Putamen (tissue), 1 donor: Measurements from ENCODE around the gene FREM1.
"Not testable (repeated sequence)": the region's sequence is repeated elsewhere in the genome, so short reads cannot be mapped to it uniquely, and the experiment has no call there.

ENCODE experiments used
- DNase-seq: peaks from one replicate; pipeline ENCODE4 v3.0.0-alpha.2; 2016; ENCODE audit warnings: low spot score

Gene FREM1, protein sequence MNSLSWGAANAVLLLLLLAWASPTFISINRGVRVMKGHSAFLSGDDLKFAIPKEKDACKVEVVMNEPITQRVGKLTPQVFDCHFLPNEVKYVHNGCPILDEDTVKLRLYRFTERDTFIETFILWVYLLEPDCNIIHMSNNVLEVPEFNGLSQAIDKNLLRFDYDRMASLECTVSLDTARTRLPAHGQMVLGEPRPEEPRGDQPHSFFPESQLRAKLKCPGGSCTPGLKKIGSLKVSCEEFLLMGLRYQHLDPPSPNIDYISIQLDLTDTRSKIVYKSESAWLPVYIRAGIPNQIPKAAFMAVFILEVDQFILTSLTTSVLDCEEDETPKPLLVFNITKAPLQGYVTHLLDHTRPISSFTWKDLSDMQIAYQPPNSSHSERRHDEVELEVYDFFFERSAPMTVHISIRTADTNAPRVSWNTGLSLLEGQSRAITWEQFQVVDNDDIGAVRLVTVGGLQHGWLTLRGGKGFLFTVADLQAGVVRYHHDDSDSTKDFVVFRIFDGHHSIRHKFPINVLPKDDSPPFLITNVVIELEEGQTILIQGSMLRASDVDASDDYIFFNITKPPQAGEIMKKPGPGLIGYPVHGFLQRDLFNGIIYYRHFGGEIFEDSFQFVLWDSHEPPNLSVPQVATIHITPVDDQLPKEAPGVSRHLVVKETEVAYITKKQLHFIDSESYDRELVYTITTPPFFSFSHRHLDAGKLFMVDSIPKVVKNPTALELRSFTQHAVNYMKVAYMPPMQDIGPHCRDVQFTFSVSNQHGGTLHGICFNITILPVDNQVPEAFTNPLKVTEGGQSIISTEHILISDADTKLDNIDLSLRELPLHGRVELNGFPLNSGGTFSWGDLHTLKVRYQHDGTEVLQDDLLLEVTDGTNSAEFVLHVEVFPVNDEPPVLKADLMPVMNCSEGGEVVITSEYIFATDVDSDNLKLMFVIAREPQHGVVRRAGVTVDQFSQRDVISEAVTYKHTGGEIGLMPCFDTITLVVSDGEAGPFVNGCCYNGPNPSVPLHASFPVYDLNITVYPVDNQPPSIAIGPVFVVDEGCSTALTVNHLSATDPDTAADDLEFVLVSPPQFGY (N-terminal part only)

DNA sequence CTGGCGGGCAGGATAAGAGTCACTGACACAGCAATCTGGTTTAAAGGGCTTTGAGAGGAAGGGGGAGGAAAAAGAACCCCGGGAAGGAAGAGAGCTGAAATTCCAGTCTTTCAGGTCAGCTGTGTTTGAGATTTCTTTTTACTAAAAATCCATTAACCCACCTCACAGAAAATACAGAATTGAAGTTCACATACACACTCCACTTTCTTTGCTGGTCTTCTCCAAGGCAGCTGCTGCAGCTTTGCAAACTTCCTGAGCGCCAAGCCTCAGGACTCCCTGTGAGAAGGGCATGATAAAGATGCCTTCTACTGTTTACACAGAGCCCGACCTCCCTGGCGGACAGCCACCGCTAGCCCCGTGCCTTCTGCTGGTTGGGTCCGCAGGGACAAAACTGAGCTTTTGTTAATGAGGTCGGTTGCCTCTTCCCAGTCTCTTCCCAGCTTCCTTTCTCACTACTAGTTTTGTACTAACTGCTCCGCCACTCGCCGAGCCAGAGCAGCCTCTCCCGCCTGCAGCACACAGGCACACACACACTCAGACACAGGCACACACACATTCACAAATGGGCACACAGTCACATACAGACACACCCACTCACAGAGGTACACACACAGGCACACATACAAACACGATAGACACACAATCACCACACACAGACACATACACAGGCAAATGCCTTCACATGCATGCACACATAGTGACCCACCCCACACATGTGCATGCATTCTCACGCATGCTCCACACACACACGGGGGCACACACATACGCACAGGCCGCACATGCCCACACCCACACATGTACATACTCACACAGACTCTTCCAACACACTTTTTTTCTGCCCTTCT, at the start of gene FREM1:
TSS of gene FREM1 (minus strand) at position 468 of the 845 bp plus-strand sequence. CDS start 41,451 bp downstream, outside the sequence.
- no peak for DNase-seq

DNA sequence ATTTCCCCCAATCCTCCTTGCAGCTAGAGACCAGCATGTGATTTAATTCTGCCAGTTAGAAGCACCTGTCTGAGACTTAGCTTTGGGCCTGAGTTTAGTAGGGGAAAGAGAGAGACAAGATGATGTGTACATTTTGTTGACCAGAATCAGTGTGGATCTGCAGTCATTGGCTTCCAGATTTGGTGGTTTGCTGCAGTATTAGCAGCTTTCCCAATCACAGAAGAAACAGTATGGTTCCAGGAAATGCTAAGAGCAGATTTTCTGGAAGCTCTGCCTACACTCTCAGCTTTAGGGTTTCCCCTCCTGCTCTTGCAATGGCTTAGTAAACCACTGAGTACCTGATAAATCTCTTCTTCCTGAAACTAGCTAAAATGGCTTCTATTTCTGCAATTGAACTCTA, 48.8 kb upstream of the FREM1 start:
- no peak for DNase-seq

DNA sequence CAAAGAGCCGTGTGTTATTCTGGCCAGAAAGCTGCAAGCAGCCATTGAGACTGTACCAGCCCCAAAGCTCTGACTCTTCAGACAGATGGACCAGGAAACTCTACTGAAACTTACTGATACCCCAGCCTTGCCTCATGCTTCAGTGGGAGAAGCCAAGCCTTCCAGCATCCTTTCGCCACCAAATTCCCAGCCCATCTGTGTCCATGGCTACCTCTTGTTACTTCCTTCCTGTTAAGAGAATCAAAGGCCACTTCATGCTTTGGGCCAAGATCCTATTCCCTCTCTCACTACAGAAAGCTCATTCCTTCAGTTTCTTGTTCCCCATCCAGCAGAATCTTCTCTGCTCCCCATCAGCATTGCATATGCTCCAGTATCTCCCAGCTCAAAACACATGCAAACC, 46.9 kb upstream of the FREM1 start:
- no peak for DNase-seq

DNA sequence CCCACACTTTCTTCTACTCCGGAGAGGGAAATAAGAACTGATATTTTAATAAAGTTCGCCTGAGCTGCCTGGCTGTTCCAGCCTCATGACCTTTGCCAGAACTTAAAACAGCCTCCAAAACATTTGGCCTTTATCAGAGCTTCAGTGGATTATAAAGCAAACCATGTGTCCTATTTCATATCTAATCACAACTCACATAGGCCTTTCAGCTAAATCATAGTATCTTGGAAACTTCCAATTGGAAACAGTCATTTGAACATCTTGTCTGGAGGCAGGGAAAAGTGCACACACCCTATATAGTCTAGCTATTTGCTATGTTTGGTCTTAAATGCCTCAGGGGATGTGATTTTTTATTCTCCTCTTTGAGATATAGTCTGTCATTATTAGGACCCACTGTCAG, 46.0 kb upstream of the FREM1 start:
- DNase-seq, result no peak

DNA sequence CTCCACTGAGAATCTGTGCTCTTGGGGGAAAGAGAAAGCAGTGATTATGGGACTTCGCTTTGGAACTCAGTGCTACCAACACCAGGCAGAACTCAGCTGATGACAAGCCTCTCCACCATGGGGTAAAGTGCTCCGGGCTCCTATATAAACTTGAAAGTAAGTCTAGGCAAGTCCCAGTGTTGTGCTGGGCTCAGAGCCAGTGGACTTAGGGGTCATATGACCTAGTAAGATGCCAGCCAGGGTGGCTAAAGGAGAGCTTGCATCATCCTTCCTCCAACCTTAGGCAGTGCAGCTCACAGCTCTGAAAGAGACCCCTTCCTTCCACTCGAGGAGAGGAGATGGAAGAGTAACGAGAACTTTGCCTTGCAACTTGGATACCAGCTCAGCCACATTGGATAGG, 35.1 kb upstream of the FREM1 start:
- DNase-seq, result no peak

DNA sequence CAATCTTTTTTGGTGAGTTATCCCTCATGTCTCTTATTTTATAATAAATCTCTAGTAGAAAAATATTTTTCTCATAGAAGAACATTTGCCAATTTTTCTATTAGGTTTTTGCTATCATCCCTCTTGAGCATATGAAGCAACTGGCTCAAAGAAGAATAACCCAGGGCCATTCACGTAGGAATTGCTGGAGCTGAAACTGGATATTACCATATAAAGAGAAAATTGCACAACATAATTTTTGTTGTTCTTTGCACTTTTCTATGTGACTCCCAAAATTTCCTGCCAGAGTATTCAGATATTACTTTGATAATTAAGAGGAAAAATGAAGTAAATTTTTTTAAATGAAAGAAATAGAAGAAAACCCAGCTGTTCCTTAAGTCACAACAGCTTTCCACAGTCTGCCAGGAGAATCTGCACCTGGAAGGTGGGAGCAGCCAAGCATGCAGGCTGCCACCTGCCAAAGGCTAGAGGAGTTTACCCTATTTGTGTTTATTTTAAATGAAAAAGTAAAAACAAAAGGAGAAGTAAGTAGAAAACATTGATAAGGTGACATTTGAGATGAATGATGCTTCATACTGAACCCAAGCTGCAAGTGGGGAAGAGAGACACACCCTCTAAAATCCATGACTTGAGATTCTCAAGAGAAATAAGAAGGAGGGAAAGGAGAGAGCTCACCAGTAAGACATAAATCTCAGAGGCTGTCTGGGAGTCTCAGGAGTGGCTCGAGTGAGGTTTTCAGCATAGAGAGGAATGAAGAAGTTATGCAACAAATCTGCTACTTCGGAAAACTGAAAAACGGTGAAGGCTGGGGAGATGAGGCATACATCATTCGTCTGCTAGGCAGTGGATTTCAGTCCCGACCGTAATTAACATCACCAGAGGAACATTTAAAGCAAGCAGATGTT, 31.5 kb upstream of the FREM1 start:
- no peak for DNase-seq

DNA sequence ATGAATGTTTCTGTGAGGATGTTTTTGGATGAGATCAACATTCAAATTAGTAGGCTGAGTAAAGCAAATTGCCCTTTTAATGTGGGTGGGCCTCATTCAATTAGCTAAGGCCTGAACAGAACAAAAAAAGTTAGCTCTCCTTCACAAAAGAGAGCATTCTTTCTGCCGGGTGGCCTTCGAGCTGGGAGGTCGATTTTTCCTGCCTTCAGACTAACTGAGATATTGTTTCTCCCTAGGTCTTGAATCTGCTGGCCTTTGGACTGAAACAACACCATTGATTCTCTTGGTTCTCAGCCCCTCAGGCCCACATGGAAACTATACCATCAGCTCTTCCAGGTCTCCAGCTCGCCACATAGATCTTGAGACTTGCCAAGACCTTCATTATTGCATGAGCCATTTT, 29.1 kb upstream of the FREM1 start:
- no peak for DNase-seq

DNA sequence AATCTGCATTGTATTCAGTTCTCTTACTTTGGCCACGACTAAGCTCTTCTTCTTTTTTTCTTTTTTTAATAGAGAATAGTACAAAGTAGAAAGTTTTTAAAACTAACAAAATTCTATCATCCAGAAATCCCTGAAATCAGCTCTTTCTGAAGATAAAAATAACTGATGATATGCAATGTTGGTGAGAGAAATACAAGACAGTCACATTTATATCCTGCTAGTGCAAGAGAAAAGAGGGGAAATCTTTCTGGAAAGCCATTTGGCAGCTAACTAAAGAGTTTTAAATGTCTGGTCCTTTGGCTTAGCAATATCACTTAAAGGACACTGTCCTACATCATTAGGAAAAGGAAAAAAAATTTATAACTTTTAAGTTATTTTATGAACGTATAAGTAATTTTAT, 27.0 kb upstream of the FREM1 start:
- no peak for DNase-seq

DNA sequence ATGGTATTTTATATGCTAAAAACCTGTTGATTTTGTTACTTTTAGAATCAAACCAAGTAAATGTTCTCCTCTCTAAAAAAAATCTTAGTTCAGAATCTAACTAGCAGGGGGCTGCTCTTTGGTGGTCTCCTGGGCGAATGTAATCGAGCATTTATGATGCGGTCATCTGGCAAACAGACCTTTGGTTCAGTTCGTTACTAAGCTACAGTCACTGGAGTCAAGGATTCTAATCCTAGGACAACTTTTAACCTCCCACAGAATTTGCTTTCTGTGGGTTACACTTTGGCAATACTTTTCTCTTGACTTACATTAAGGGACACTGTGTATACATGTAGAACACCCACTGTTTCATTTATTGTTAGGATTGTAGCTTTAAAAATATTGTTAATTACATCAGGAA, 26.3 kb upstream of the FREM1 start:
- no peak for DNase-seq

DNA sequence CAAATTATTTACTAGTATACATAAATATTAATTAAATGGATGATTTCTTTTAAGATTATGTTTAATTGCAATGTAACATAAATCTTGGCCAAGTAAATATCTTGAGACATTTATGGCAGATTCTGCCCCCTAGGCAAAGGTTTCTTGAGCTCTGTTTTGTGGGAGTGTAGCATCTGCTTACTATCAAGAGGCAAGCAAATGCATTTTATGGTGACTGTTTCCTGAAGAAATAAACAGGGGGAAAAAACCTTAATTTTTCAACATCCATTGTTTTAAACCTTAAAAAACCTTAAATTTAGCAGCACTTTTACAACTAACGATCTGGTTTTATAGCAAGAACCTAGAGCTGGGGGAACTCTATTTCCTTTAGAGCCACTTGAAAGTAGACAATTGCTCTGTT, 25.7 kb upstream of the FREM1 start:
- no peak for DNase-seq

DNA sequence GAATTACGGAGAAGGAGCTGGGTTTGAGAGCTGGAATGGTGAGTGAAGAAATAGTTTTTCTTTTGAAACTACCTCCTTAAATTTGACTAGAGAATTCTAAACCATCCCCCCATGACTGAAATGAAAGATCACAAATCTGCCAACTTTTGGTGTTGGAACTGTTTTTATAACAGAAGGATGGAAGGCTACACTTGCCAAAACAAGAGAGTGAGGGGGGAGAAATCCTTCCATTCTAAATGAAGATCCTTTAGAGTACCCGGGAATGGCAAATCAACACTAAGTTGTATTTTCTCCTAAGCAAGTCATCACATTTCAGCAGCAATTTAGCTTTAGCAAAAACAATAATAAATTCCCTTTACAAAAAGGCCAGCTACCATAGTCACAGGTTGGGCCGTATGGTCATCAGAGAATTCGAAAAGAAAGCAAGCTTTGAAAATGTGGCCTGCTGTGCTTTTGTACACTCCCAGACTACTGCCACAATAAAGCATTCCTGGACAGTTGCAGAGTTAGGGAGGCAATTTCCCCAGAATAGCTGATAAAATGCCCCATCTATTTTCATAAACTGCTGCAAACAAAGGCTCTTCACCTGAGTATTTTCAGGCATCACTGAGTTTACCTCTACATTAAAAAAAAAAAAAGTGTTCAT, 25.0 kb upstream of the FREM1 start:
- no peak for DNase-seq

DNA sequence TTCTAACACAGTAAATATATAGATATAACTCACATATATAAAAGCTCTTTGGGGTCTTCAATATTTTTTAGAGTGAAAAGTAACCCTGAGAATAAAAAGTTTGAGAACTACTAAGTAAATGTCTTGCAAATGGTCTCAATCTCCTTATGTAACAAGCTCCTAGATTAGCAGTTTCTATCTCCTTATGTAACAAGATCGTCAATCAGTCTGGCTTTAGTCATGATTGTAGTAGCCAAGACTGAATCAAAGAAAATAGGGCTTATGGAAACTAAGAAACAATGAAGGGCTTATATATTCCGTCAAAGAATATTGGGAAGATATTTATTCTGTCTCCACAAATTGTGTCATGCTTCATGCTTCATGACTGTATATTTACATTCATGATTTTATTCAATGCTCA, 22.4 kb upstream of the FREM1 start:
- DNase-seq, result no peak

DNA sequence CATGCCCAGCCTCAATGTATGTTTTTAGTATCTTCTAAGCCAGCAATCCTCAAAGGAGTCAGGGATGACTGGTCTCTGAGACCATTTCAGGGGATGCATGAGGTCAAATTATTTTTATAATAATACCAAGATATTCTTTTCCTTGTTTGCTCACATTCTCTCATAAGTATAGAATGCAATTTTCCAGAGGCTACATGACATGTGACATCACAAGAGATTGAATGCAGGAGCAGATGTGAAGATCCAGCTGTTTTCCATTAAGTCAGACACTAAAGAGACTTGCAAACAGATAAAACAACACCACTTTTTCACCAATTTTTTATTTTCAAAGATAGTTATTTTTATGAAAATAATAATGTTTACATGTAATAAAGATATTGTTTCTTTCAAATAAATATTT, 22.0 kb upstream of the FREM1 start:
- DNase-seq, result no peak

DNA sequence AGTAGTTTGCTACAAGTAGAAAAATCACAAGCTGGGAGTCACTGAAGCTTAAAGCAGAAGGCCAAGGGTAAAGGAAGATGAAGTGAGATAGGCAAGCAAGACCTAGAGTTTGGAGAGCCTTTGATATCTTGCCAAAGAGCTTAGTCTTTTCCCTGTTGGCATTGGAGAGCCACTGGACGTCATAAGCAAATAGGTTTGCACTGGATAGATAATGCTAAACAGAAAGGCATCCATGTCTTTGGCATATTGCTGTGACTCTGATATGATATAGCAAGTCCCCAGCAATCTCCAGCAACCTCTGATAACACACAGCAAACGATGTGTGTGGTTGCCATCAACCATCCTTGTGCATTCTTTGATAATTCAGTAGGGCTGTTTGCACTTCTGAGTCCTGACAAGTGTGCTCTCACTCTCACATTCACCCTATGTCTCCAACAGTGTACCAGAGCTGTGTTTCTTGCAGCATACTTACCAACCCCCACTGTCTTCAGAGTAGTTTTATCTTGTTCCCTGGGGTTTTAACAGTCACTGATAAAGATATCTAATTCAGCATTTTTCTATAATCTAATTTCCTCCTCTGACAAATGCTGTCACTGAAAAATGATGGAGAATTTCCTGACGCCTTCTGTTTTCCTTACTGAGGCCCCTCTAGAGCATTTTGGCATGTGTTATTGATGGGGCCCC, 16.9 kb upstream of the FREM1 start:
- DNase-seq, result no peak

DNA sequence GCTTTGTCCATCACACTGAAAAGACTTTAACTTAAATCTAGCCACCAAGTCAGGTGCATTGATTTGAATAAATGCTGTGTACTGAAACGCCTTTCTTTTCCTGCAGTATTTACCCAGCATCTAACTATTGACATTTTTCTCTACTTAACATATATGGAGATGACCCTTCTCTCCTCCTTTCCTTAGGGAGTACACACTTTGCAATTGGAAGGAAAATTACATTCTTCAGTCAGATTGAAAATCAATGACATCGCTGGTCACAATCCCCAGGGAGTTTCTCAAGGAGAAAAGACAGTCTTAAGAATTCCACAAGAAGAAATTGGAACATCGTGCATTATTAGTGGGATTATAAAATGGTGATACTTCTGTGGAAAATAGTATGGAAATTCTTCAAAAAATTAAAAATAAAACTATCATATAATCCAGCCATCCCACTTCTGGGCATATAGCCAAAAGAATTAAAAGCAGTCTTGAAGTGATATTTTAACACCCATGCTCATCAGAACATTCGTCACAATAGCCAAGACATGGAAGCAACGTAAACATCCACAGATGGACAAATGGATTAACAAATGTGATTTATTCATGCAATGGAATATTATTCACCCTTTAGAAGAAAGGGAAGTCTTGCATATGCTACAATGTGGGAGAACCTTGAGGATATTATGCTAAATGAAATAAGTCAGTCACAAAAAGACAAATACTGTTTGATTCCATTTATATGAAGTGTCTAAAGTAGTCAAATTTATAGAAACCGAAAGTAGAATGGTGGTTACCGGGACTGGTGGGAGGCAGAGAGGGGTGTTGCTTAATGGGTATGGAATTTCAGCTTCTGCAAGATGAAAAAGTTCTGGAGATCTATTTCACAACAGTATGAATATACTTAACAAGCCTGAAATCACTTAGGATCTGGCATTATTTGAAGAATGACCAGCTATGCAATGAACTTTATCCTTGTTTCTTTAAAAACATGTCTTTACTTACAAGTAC, 14.3 kb upstream of the FREM1 start:
- no peak for DNase-seq

DNA sequence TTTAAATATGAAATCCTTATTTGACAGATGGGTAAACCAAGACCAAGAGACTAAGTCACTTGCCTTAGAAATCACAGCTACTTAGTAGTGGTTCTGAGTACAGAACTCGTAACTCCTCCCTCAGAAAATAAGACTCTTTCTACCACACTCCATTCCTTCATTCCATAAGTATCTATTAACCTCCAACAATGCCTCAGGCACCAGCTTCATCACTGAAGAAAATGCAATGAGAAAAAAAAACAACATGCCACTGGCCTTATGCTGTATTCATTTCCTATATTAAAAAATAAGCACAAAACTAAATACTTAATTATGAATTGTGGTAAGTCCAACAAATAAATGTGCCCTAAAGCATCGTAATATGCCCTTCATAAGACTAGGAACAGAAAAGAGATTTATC, 13.5 kb upstream of the FREM1 start:
- no peak for DNase-seq

DNA sequence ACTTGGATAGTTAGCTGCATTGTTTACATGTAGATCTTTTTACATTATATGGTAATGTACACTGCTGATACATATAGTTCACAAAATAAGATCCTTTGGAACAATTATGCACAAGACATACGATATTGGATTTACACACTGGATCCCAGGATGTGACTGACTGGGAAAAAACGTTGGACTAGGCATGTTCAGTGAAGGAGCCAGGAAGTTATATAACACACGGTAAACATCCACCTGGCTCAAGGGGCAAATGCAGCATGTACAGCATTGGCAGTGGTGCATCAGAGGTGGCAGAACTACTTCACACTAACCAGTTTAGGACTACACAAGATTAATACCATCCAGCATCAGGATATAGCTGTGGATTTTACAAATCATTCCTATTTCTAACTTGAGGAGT, 10.6 kb upstream of the FREM1 start:
- DNase-seq, result not testable (repeated sequence)

DNA sequence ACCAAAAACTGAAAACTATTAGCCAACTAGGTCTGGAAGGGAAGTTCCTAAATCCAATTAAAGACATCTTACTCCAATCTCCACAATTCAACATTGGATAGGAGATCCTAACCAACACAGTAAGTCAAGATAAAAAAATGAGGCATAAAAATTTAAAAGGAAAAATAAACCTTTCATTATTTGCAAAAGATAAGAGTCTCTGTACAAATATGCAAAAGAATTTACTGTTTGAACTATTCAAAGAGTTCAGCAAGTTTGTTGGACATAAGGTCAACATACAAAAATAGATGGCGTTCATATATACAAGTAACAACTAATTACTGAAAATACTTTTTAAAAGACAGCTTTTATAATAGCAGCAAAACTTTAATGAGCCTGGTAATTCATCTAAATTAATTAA, 3.1 kb upstream of the FREM1 start:
- DNase-seq, result no peak

DNA sequence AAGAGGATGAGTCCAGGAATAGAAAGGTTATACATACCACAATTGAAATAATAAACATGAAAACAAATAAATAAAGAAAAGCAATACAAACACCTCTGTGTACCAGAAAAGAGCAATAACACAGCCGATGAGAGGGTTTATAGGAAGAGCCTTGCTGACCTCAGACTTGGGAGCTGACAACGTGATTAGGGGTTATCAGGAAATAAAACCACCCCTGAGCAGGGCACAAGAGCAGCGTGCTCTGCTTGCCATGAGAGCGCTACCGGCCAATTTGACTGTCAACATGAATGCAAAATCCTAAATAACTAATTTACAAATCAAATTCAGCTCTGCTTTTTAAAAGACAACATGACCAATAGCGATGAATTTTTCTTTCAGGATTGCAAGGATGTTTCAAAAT, 2.6 kb upstream of the FREM1 start:
- DNase-seq, result no peak
